HG02678 (cell line): ENCODE measurements around the gene LRP1B.
A peak's percentile ranks its signal among the peaks of the same experiment; 100 is the strongest.

Experiments used
- ATAC-seq: cut with Tn5 transposase; IDR thresholded peaks from one replicate; pipeline ENCODE4 v1.9.1; 2021; ENCODE audit warnings: mild to moderate bottlenecking, moderate library complexity; ENCODE audit not compliant: unreplicated experiment

Gene LRP1B

GRCh38 chr2:142131010-142131669, at the start of gene LRP1B:
Gene LRP1B, minus strand, starts transcription at chr2:142131016. Its CDS starts 287 bp downstream, at chr2:142130729.
- peak; percentile 51 for ATAC-seq

- ATAC-seq = no peak
Measured at GRCh38 chr2:142179686-142180085, 48.9 kb upstream of the LRP1B start.

GRCh38 chr2:142178604-142179003, 47.8 kb upstream of the LRP1B start:
- no peak for ATAC-seq

GRCh38 chr2:142176941-142177340, 46.1 kb upstream of the LRP1B start:
- no peak for ATAC-seq

- no peak for ATAC-seq
Measured at GRCh38 chr2:142175813-142176338, 45.1 kb upstream of the LRP1B start.

GRCh38 chr2:142174176-142174575, 43.4 kb upstream of the LRP1B start:
- no peak for ATAC-seq

GRCh38 chr2:142170847-142171246, 40.0 kb upstream of the LRP1B start:
- ATAC-seq = no peak

GRCh38 chr2:142165790-142166189, 35.0 kb upstream of the LRP1B start:
- ATAC-seq = peak; percentile 89

- no peak for ATAC-seq
Measured at GRCh38 chr2:142153601-142154000, 22.8 kb upstream of the LRP1B start.

- ATAC-seq = no peak
Measured at GRCh38 chr2:142150453-142150852, 19.6 kb upstream of the LRP1B start.

GRCh38 chr2:142144547-142144946, 13.7 kb upstream of the LRP1B start:
- no peak for ATAC-seq

- no peak for ATAC-seq
Measured at GRCh38 chr2:142142595-142142994, 11.8 kb upstream of the LRP1B start.

GRCh38 chr2:142140434-142140845, 9.6 kb upstream of the LRP1B start:
- ATAC-seq = peak; percentile 54

- ATAC-seq = no peak
Measured at GRCh38 chr2:142139384-142139783, 8.6 kb upstream of the LRP1B start.

GRCh38 chr2:142136571-142136970, 5.8 kb upstream of the LRP1B start:
- no peak for ATAC-seq

GRCh38 chr2:142134911-142135310, 4.1 kb upstream of the LRP1B start:
- no peak for ATAC-seq

- ATAC-seq = peak; percentile 36
Measured at GRCh38 chr2:142130111-142131009, 456 bp downstream of the LRP1B start.

GRCh38 chr2:142128105-142128504, 2.7 kb downstream of the LRP1B start:
- no peak for ATAC-seq

- ATAC-seq = no peak
Measured at GRCh38 chr2:142127248-142127647, 3.6 kb downstream of the LRP1B start.

GRCh38 chr2:142124706-142125105, 6.1 kb downstream of the LRP1B start:
- no peak for ATAC-seq

GRCh38 chr2:142119347-142119746, 11.5 kb downstream of the LRP1B start:
- no peak for ATAC-seq

- no peak for ATAC-seq
Measured at GRCh38 chr2:142112757-142113221, 18.0 kb downstream of the LRP1B start.
